BE2C (cell line): ENCODE data around the gene MLXIP.
"Not testable (repeated sequence)": the region's sequence is repeated elsewhere in the genome, so short reads cannot be mapped to it uniquely, and the experiment has no call there.

ENCODE experiments used
- DNase-seq: peaks from one replicate; pipeline ENCODE4 v3.0.0-alpha.2; 2020
- H3K27me3 ChIP-seq: fragments of 250-450 bp; sonication (Bioruptor Pico); 2 replicates; pipeline ENCODE4 v1.5.1; 2020; ENCODE audit warnings: mild to moderate bottlenecking
- H3K36me3 ChIP-seq: fragments of 250-450 bp; sonication (Bioruptor Pico); 2 replicates; pipeline ENCODE4 v1.5.1; 2020; ENCODE audit warnings: mild to moderate bottlenecking
- H3K4me1 ChIP-seq: fragments of 250-450 bp; sonication (Bioruptor Pico); 2 replicates; pipeline ENCODE4 v1.5.1; 2020
- H3K4me3 ChIP-seq: 2 replicates; pipeline ENCODE4 v1.5.1; 2011; ENCODE audit warnings: low read depth, low read length
- H3K9me3 ChIP-seq: fragments of 250-450 bp; sonication (Bioruptor Pico); 2 replicates; pipeline ENCODE4 v1.5.1; 2020
- TF ChIP-seq, protein P1 (sequence below): IDR thresholded peaks from 2 replicates; pipeline ENCODE4 v1.5.1; 2012; ENCODE audit warnings: mild to moderate bottlenecking, low read depth, low read length

The MLXIP gene

DNA sequence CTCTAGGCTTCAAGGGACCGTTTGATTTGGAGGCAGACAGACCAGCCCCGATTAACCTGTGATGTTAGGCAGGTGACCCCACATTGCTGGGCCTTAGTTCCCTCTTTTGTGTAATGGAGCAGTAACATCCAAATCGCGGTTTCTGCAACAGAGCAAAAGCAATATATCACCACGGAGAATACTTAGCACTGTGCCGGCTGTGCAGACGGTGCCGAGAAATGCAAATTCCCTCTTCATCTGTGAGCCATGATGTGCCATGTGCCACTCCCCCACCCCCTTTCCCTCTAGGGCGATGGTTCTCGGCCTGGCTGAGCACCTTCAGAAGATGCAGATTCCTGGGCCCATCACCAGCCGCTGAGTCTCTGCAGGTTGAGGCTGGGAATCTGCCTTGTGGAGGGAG lies 46.0 kb upstream of the MLXIP start:
- Histone ChIP-seq H3K4me3 (no peak overlapping the region), H3K9me3 (no peaks in the 10 kb centered on the region), H3K36me3 (peaks cover 32% of the 10 kb centered on the region), H3K27me3 (no peaks in the 10 kb centered on the region), H3K4me1 (peaks cover 2% of the 10 kb centered on the region; the same call in 1 of the 2 replicates)
- no peak for DNase-seq
- TF ChIP-seq, protein P1, sequence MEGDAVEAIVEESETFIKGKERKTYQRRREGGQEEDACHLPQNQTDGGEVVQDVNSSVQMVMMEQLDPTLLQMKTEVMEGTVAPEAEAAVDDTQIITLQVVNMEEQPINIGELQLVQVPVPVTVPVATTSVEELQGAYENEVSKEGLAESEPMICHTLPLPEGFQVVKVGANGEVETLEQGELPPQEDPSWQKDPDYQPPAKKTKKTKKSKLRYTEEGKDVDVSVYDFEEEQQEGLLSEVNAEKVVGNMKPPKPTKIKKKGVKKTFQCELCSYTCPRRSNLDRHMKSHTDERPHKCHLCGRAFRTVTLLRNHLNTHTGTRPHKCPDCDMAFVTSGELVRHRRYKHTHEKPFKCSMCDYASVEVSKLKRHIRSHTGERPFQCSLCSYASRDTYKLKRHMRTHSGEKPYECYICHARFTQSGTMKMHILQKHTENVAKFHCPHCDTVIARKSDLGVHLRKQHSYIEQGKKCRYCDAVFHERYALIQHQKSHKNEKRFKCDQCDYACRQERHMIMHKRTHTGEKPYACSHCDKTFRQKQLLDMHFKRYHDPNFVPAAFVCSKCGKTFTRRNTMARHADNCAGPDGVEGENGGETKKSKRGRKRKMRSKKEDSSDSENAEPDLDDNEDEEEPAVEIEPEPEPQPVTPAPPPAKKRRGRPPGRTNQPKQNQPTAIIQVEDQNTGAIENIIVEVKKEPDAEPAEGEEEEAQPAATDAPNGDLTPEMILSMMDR = no peak

DNA sequence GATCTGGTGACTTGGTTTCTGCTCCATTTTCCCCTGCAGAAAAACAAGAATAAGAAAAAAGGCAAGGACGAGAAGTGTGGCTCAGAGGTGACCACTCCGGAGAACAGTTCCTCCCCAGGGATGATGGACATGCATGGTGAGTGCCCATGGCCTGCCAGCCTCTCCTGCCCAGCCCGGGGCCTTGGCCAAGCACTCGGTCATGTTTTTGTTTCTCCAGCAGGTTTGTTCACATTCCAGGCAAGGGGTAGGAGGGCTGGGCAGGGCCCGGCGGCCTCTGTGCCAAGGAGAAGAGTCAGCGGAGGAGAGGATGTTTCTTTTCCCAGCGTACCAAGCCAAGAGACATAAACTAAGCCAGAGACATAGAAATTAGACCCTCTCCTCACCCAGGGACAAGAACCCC lies 43.3 kb upstream of the MLXIP start:
- Histone ChIP-seq H3K4me1 (no peaks in the 10 kb centered on the region), H3K4me3 (no peak overlapping the region), H3K27me3 (no peaks in the 10 kb centered on the region), H3K36me3 (peaks cover 42% of the 10 kb centered on the region), H3K9me3 (no peaks in the 10 kb centered on the region)
- TF ChIP-seq, protein P1 = no peak
- DNase-seq = no peak

DNA sequence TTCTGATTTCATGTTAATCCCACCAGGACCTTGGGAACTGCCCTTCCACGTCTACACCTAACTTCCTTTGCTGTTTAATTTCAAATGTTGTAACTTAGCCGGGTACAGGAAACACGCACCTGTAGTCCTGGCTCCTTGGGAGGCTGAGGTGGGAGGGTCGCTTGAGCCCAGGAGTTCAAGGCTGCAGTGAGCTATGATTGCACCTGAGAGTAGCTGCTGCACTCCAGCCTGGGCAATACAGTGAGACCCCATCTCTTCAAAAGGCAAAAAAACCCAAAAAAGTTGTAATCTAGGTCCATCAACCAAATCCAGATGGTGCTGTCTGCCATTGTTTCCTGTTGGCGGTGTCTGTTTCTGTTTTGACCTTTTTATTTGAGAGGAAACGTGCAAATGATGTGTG lies 42.4 kb upstream of the MLXIP start:
- TF ChIP-seq, protein P1 = no peak
- peaks cover 42% of the 10 kb centered on the region for H3K36me3 ChIP-seq
- no peaks in the 10 kb centered on the region for H3K4me1 ChIP-seq

DNA sequence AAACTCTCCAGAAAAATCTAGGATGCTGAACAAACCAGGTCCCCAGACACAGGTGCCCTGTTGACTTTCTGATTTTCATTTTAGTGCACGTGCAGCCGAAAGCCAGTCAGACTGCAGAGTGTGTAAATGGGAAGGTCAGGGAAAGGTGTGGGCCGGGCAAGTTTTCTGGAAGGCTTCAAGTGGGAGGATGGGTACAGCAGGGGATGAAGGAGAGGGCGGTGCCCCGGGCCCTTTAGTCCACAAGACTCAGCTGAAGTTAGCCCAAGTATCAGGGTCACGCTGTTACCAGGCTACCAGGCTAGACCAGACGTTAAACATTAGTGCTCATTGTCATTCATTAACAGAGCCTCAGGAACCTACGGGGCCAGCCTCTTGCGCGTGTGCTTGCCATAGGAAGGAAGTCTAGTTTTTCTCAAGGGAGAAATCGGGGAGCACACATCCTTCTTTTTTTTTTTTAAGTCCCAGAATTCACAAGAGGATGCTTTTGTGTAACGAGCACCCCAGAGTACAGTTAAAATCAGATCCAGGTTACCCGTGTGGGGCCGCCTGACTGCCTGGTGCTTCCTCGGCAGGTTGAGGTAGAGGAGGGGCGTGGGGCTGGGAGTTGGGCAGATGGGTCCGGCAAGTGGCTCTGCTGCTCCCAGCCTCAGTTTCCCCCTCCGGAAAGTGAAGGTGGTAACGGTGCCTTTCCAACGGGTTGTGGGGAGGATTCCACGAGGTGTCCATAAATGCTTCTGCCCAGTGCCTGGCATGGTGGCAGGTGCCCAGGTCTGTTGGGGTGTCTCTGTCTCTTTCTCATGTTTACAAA lies 37.8 kb upstream of the MLXIP start:
- H3K27me3 ChIP-seq = no peaks in the 10 kb centered on the region
- DNase-seq = no peak
- H3K36me3 ChIP-seq = peaks cover 64% of the 10 kb centered on the region
- no peak overlapping the region for H3K4me3 ChIP-seq
- H3K4me1 ChIP-seq = no peaks in the 10 kb centered on the region
- TF ChIP-seq, protein P1 = no peak
- H3K9me3 ChIP-seq = no peaks in the 10 kb centered on the region

More for the DNA sequence above, 42.4 kb upstream of the MLXIP start:
- H3K9me3 ChIP-seq = no peaks in the 10 kb centered on the region
- DNase-seq = no peak
- H3K27me3 ChIP-seq = no peaks in the 10 kb centered on the region
- no peak overlapping the region for H3K4me3 ChIP-seq

DNA sequence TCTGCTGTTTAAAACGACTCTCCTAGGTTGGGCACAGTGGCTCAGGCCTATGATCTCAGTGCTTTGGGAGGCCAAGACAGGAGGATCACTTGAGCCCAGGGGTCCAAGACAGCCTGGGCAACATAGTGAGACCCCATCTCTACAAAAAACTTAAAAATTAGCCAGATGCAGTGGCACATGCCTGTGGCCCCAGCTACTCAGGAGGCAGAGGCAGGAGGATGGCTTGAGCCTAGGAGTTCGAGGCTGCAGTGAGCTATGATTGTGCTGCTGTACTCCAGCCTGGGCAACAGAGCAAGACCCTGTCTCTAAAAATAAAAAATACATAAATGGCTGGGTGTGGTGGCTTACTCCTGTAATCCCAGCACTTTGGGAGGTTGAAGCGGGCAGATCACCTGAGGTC lies 37.1 kb upstream of the MLXIP start:
- peaks cover 61% of the 10 kb centered on the region for H3K36me3 ChIP-seq
- not testable (repeated sequence) for H3K4me3 ChIP-seq, H3K27me3 ChIP-seq, H3K9me3 ChIP-seq, H3K4me1 ChIP-seq, DNase-seq

DNA sequence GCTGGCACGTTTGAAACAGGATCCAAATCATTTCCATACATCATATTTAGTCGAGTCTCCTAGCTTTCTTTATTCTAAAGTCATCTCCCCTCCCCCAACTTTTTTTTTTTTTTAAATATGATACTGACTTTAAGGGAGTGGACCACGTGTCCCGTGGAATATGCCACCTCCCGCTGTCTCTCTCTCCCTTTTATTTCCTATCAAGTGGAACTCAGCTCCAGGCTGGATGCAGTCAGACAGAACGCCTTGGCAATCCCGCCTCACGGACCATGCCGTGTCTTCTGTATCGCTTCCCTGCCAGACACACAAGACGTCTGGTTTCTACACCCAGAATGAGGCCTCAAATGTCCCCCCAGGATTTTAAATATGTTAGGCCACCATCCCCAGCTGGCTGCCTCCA lies 35.6 kb upstream of the MLXIP start:
- TF ChIP-seq, protein P1 = no peak
- peaks cover 53% of the 10 kb centered on the region for H3K36me3 ChIP-seq
- DNase-seq = no peak

More for the DNA sequence above, 35.6 kb upstream of the MLXIP start:
- no peak overlapping the region for H3K4me3 ChIP-seq
- no peaks in the 10 kb centered on the region for H3K27me3 ChIP-seq
- no peaks in the 10 kb centered on the region for H3K4me1 ChIP-seq
- H3K9me3 ChIP-seq = no peaks in the 10 kb centered on the region
